NCI-H2227 (cell line): ENCODE measurements around the gene C2.

ENCODE experiments used
- DNase-seq: peaks from one replicate; lab custom pipeline; 2025; ENCODE audit not compliant: unreplicated experiment; lab: John Stamatoyannopoulos, UW

The C2 gene

DNA sequence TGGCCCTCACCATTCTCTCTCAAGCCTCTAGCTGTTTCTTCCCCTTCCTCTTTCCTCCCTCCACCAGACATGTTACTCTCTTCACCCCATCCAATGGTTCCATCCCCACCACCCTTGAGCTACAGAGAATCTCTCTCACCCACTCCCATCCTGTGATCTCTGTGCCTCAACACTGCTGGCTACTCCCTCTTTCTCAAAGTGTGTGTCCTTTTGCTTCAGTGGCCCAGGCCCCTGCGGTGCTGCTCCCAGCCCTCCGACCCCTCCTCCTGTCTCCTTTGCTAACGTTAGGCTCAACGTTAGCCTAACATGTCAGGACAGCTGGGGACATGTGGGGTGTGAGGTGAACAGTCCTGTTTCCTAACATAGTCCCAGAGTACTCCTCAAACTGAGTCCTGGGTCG, 25.4 kb downstream of the C2 start:
- no peak for DNase-seq

DNA sequence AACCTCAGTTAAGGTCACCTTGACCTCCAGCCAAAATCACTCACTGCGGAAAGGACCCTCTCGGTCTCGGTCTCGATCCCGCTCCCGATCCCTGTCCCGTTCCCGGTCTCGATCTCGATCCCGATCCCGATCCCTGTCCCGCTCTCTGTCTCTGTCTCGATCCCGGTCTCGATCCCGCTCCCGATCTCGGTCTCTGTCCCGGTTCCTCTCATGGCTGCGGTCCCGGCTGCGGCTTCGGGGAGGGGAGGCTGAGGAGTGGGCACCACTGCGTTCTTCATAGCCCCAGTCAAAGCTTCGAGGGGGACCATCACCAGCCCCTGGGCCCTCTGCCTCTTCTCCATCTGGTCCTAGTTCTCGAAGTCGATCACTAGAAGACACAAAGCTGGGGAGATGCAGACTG, 27.0 kb downstream of the C2 start:
- DNase-seq, result no peak

DNA sequence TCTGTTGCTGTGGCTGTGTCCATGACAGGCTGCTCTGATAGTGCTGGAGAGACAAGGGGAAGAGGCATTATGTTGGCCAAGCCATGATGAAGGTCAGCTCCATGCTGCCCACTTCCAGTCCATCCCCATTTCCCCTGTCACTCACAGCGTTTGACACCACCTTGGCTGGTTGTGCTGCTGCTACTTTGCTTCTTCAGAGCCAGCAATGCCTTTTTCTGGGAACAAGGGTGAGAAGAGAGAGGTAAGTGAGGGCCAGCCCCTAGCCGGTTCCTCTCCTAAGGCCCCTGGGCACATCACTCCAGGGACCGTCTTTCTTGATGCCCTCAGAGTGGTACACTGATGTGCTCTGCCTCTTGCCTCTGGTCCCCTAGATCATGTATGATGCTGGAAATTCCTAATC, 29.3 kb downstream of the C2 start:
- DNase-seq, result no peak

DNA sequence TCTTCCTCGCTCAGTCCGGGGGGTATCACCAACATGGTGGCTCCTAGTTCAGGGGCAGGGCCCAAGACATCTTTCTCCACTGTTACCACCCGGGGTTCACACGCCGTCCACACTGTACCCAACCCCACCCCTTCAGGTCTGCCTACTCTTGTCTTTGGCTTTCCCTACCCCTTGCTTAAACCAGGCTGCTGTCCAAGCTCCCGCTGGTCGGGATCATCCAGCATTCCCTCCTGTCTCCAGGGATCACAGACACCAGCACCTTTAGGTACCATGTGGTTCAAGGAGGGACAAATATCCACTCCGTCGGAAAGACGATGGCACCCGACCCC, 30.9 kb downstream of the C2 start:
- no peak for DNase-seq

DNA sequence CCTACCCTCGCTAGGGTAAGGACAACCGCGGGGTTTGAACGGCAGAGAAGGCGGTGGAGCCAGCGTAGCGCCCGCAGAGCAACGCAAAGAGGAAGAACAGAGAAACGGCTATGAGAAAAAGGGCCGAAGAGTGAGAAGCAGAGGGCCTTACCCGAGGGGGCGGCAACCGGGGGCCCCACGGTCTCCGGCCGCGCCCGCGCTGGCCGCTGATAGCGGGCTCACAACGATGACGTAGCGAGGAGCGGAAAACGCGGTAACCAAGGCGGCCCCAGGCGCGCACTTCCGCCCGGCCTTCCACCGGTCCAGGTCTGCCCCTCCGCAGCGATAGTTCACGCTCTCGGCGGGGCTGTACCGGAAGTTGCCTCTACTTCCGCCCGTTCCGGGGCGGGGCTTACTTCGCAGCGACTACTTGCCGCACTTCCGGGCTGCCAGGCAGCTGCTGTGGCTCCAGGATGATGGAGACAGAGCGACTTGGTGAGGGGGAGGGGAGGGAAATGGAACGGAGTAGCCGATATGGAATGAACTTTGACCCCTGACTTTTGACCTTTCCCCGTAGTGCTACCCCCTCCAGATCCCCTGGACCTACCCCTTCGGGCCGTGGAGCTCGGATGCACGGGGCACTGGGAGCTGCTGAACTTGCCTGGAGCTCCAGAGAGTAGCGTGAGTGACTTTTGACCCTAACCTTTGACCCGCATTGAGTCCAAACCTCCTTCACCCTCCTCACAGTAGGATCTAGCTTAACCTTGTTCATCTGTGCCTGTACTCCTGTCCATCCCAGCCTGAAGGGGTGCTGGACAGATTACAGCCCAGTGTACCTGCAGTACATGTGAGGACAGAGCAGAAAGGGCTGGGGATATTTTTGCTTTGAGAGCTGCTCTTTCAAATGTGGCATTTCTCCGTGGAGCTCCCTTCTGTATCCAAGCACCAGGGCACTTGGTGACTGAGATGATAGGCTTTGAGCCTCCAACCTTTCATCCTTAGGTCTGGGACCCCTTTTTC, 31.5 kb downstream of the C2 start, which contains the start of the genes NELFE and SKIC2:
Gene NELFE, minus strand, starts transcription at position 231 of the 999 bp plus-strand sequence. CDS start 525 bp downstream, outside the sequence.
Gene SKIC2, plus strand, starts transcription at position 435 of the 999 bp plus-strand sequence. Its CDS starts 18 bp downstream, at position 453.
- DNase-seq, result peak; percentile 100

DNA sequence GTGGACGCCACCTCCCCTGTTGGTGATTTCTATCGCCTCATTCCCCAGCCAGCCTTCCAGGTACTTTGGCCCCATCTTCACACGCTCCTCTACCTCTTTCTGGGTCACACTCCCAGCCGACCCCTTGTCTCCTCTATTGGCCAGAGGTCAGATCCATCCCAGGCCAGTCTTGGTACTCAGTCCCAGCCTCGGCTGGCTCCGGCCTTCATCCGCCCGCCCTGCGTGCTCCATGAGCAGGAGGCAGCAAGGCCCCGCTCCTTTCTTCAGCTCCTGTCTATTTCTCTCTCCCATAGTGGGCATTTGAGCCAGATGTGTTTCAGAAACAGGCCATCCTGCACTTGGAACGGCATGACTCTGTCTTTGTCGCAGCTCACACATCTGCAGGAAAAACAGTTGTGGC, 34.1 kb downstream of the C2 start:
- no peak for DNase-seq

DNA sequence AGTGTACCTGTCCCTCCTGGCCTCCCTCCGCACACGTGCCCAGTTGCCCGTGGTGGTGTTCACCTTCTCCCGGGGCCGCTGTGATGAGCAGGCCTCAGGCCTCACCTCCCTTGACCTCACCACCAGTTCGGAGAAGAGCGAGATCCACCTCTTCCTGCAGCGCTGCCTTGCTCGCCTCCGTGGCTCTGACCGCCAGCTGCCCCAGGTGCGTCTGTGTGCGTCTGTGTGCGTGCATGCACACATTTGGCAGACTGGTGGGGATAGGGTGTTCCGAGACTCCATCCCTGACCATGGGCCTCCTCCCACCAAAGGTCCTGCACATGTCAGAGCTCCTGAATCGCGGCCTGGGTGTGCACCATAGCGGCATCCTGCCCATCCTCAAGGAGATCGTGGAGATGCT, 36.4 kb downstream of the C2 start:
- DNase-seq, result no peak

DNA sequence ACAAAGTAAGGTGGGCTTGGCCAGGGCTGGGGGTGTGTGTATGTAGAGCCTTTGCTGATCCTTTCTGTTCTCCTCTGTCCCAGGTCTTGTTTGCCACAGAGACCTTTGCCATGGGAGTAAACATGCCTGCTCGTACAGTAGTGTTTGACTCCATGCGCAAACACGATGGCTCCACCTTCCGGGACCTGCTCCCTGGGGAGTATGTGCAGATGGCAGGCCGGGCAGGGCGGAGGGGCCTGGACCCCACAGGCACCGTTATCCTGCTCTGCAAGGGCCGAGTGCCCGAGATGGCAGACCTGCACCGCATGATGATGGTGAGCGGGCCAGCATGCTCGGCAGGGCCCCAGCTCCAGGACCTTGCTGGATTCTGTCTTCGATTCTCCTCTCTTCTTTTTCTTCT, 38.2 kb downstream of the C2 start:
- DNase-seq, result no peak

DNA sequence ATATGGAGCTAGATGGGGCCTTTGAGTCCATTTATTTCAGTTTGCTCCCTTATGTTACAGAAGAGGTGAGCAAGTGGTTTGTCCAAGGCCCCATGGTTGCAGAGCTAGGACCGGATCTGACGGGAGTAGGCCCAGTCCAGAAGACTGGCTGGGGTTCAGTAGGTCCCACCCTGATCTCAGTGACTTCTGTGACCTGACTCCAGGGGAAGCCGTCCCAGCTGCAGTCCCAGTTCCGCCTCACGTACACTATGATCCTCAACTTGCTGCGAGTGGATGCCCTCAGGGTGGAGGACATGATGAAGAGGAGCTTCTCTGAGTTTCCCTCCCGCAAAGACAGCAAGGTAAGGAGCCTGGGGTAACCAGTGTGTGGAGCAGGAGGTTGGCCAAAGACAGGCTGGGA, 39.0 kb downstream of the C2 start:
- DNase-seq, result no peak

DNA sequence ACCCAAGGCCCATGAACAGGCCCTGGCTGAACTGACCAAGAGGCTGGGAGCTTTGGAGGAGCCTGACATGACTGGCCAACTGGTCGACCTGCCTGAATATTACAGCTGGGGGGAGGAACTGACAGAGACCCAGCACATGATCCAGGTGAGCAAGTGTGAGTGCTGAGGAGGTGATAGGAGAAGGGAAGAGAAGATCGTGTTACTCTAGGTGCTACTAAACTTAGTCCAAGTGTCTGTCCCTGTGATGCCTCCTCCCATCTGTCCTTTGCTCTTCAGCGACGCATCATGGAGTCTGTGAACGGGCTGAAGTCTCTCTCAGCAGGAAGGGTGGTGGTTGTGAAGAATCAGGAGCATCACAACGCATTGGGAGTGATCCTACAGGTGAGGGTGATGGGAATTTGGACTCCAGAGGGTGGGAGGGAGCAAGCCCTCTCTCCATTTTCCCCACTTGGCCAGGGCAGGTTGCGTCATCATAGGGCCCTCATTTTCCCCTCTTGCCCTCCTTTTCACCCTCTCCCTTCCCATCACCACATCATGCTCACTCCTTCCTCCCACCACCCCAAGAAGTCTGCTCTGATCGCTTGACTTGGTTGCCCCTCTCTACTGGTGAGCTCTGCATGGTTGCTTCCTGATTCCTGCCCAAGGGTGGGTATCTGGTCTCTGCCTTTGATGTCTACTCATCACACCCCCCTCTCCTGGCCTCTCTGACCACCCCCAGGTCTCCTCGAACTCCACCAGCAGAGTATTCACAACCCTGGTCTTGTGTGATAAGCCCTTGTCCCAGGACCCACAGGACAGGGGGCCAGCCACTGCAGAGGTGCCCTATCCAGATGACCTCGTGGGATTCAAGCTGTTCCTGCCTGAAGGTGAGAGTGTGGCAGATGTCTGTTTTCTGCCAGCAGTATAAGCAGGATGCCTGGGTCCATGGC, 39.7 kb downstream of the C2 start:
- no peak for DNase-seq

DNA sequence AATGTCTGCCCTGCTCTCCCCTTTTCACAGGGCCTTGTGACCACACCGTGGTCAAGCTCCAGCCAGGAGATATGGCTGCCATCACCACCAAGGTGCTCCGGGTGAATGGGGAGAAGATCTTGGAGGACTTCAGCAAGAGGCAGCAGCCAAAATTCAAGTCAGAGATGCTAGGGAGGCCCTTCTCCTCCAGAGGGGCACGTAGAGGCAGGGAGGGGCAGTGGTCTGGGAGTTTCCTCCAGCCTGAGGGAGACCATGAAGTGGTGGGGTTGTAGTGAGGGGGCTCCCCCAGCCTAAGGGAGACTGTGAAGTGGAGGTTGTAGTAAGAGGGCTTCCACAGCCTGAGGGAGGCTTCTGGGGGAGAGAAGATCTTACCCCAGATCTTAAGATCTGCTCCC, 40.4 kb downstream of the C2 start:
- no peak for DNase-seq

DNA sequence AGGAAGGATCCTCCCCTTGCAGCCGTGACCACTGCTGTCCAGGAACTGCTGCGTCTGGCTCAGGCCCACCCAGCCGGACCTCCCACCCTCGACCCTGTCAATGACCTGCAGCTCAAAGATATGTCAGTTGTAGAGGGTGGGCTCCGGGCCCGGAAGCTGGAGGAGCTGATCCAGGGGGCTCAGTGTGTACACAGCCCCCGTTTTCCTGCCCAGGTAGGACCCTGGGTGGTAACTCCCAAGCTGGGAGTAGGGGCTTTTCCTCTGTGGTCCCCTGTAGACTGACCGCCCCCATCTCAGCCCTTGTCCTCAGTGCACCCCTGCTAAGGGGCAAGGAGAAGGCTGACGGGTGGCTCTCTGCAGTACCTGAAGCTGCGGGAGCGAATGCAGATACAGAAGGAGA, 40.8 kb downstream of the C2 start:
- no peak for DNase-seq

DNA sequence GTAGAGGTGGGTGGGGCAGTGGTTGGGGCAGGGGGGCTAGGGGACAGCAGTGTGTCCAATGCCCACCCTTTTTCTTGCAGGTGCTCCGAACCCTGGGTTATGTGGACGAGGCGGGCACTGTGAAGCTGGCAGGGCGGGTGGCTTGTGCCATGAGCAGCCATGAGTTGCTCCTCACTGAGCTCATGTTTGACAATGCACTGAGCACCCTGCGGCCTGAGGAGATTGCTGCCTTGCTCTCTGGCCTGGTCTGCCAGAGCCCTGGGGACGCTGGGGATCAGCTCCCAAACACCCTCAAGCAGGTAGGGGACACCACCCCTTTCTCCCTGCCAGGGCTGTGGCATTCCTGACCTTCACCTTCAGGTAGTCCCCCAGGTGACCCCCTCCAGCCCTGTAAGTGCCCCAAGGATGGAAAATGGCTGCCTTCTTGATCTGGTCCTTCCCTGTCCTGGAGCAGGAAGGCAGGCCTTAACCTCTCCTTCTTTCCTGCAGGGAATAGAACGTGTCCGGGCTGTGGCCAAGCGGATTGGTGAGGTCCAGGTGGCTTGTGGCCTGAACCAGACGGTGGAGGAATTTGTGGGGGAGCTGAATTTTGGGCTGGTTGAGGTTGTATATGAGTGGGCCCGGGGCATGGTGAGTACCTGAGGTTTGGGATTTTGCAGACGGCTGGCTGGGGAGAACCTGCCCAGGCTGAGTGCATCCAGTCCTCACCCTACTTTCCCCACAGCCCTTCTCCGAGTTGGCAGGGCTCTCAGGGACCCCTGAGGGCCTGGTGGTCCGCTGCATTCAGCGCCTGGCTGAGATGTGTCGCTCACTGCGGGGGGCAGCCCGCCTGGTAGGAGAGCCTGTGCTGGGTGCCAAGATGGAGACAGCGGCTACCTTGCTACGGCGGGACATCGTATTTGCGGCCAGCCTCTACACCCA, 41.5 kb downstream of the C2 start:
- no peak for DNase-seq

DNA sequence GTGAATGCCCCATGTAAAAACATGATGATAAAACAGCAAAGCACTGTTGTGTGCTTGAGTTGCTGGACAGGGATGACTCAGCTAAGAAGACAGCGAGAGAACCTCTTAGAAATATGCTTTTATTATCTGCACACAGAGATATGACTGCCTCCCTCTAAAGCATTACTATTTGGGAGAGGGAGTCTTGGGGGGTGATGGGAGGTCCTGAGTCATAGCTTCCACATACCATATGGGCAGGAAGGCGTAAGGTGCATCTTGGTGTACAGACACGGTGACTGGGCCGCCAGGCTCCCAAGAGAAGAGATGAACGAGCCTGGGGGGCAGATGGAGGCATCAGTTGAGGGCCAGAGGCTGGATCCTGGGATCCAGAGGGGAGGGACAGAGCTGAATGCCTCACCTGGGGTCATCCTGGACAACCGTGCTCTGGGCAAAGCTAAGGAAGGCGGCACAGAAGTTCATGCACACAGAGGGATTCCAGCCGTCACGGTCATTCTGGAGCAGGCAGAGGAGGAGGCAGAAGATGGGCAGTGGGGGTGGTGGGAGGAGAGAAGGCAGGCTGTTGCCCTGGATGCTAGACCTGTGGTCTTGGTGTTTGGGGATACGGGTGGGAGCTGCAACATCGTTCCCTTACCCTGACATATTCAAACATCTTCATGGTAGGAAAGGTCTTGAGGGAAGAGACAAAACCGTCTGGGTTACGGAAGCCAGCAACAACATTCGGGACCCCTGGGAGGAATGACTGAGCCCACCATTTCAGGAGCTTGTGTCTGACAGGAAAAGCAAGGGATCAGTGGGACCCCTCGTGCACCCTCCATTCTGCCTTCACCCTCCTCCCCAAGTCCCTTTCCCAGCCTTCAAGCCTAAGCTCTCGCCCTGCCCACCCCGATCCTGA, 42.4 kb downstream of the C2 start:
- no peak for DNase-seq

DNA sequence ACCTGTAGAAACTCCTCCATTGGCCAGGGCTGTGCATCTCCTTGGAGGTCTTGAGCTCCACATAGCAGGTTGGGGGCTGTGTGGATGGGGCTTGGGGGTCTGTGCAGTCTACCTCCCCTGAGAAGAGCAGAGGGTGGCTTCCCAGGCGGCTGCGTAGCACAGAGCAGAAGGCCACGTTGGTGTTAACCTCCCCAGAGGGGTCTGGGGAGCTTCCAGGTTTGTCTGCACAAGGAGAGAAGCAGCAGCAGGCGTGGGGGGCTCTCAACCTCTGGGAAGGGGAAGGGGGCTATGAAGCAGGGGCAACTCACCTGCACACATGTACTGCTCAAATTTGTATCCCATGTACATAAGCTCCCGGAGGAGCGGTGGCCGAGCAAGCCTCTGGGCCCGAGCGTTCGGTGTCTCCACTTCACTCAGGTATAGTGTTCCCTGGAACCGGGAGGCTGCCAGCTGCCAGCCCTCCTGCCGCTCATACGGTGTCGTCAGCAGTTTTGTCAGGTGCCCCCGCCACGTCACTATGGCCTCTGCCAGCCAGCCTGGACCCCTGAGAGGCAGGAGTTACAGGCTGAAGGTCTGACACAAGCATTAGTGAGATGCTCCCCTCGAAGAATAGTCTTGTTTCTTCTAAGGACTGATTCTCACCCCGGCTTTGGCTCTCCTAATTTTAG, 43.2 kb downstream of the C2 start:
- peak; percentile 64 for DNase-seq

DNA sequence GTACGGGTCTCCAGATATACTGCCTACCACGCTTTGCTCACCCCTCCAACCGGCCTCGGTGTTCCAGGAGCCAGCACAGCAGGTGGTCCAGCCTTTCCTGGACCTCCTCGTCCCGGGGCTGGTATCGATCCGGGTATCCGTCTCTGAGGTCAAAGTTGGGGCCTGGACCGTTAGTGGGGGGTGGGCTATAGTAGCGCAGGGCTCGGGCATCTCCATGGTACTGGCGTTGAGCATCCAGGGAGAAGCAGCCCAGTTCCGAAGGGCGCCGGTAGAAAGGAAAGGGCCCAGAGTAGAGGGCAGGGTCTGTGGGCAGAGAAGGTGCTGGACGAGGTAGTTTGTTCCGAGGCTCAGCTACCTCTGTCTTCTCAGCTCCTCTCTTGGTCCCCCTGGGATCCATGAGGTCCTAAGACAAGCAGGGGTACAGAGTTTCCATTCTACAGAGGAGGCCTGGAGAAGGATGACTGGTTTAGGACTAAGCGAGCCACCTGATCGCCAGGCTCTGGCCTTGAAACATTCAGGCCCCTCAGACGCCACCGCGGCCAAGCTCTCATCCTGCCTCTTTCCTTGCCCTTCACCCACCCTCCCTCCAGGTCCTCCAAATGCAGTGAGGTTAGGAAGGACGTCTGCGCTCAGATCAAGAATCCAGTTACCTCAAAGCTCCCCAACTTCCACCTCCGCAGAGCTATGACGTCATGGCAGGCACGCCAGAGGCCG, 43.9 kb downstream of the C2 start:
- peak; percentile 64 for DNase-seq

DNA sequence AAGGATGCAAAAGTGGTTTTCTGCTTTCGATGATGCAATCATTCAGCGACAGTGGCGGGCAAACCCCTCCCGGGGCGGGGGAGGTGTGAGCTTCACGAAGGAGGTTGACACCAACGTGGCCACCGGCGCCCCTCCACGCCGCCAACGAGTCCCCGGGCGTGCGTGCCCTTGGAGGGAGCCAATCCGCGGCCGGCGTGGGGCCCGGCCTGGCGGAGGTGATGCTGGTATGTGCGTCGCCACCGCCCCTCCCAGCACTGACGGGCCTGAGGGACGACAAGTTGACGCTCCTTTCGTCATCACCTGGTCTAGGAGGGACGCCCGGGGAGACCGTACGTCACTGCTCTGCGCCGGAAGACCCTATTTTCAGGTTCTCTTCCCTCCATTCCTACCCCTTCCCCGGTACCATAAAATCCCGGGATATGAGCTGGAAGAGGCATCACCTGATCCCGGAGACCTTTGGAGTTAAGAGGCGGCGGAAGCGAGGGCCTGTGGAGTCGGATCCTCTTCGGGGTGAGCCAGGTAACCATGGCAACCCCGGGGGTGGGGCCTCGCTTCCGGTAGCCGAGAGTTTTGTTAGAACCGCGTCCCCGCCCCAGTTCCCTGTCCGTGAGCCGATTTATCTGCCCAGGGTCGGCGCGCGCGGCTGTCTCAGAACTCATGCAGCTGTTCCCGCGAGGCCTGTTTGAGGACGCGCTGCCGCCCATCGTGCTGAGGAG, 44.6 kb downstream of the C2 start, which contains the start of gene DXO:
Gene DXO, minus strand, starts transcription at position 146 of the 716 bp plus-strand sequence. CDS start 463 bp downstream, outside the sequence.
- peak; percentile 100 for DNase-seq
